ENCODE measurements around the gene MDP1. TPM values are rescaled to one million over a fixed set of nuclear protein-coding genes. Genes with fewer than 3 reads are reported as not detected.
A peak's percentile ranks its signal among the peaks of the same experiment; 100 is the strongest.

Gene MDP1
- total RNA-seq, 2 donors from 2014 or later, result 2.0 to 18.9 TPM

DNA sequence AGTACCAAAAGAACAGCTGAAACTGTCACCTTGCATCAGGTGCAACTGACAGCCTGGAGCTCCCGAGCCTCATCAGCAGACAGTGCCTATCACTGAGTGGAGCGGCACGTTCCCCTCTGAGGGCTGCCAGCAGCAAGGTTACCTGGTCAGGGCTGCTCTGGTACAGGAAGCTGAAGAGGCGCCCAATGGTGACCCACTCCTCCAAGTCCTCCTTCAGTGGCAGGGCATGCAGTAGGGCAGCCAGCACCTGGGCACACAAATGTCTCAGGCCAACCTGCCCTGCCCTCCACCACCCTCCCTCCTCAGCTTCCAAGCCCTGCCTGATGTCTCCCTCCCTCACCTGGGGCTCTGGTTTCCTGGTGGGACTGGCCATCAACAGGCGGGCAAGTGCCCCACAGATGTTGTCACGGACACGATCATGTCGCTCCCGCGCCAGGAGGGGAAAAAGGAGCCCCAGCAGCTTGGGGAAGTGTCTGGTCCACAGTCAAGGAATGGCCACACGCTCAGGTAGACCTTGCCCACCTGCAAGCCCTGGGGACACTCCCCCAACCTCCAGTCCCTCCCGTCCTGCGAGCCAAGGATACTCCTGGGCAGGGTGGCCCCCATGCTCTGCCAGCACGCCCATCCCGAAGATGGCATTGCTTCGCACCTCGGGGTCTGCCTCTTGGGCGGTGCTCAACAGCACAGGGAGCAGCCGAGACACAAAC lies 34.3 kb downstream of the MDP1 start:
- H3K27ac ChIP-seq, result no peak overlapping the region
- no peak for TF ChIP-seq POLR2A (IDR thresholded peaks at IDR 0.05)
- TF ChIP-seq, protein P1, sequence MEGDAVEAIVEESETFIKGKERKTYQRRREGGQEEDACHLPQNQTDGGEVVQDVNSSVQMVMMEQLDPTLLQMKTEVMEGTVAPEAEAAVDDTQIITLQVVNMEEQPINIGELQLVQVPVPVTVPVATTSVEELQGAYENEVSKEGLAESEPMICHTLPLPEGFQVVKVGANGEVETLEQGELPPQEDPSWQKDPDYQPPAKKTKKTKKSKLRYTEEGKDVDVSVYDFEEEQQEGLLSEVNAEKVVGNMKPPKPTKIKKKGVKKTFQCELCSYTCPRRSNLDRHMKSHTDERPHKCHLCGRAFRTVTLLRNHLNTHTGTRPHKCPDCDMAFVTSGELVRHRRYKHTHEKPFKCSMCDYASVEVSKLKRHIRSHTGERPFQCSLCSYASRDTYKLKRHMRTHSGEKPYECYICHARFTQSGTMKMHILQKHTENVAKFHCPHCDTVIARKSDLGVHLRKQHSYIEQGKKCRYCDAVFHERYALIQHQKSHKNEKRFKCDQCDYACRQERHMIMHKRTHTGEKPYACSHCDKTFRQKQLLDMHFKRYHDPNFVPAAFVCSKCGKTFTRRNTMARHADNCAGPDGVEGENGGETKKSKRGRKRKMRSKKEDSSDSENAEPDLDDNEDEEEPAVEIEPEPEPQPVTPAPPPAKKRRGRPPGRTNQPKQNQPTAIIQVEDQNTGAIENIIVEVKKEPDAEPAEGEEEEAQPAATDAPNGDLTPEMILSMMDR (IDR thresholded peaks at IDR 0.05), result no peak
- ATAC-seq (no peak), DNase-seq (no peak)
- peaks cover 14 to 36% of the 10 kb centered on the region in 2 donors for H3K36me3 ChIP-seq (replicated peaks in 1 of 2; ENCODE audit: insufficient read depth in 1 of 2, low read depth in 2 of 2)
- intact Hi-C loops (cut with DNase I), result no loop called here
- WGBS, 2 donors, result 76 to 88% methylated on average over 8 to 19 of the region's 19 CpGs
- no peaks in the 10 kb centered on the region for H3K4me1 ChIP-seq
- H3K9me3 ChIP-seq, result no peaks in the 10 kb centered on the region
- no peak overlapping the region for H3K4me3 ChIP-seq
- no peaks in the 10 kb centered on the region for H3K27me3 ChIP-seq

DNA sequence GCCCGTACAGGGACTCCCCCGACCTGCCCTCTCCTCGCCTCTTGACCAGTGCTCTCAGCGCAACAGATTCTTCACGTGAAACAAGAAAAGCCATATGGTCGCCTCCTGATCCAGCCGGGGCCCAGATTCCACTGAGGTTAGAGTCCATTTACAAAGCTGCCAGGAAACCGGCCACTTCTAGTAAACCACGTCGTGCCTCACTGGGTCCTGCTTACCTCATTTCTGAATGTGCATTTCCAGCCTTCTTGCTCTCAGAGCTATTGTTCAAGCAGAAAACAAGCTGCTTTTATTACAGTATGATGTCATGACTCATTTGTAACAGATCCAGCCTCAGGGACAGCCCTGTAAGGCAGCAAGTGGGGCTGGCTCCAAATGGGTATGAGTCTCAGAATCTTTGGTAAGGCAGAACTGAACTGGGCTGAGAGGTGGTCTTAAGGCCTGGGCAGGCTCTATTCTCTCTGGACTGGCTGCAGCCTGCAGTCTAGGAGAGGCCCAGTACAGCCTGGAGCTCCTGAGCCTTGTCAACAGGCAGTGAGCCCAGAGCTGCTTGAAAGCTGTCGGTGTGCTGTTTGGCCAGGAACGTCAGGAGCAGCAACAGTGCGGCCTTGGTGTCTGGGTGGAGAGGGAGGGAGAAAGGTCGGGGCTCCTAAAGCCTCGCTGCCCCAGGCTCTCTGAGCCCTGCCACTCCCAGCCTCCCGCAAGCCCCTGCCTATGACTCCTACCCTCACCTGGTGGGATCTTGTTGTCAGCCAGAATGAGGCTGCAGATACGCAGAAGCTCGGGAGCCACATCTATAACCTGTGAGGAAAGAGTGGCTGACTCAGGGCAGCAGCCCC lies 35.7 kb downstream of the MDP1 start:
- Histone ChIP-seq H3K27ac (peak overlapping the region in 1 of 4 donors; percentile 40), H3K27me3 (no peaks in the 10 kb centered on the region), H3K9me3 (no peaks in the 10 kb centered on the region), H3K36me3 (replicated peaks in 1 of 2; ENCODE audit: insufficient read depth in 1 of 2, low read depth in 2 of 2) (peaks cover 14 to 36% of the 10 kb centered on the region in 2 donors), H3K4me3 (no peak overlapping the region), H3K4me1 (no peaks in the 10 kb centered on the region)
- intact Hi-C loops (cut with DNase I), result no loop called here
- 76 to 81% methylated on average over 10 to 18 of the region's 18 CpGs for WGBS, 2 donors
- no peak for TF ChIP-seq POLR2A (IDR thresholded peaks at IDR 0.05)
- TF ChIP-seq, protein P1 (IDR thresholded peaks at IDR 0.05), result no peak
- DNase-seq (peak in 1 of 4 donors; percentile 48), ATAC-seq (peak; percentile 36)

DNA sequence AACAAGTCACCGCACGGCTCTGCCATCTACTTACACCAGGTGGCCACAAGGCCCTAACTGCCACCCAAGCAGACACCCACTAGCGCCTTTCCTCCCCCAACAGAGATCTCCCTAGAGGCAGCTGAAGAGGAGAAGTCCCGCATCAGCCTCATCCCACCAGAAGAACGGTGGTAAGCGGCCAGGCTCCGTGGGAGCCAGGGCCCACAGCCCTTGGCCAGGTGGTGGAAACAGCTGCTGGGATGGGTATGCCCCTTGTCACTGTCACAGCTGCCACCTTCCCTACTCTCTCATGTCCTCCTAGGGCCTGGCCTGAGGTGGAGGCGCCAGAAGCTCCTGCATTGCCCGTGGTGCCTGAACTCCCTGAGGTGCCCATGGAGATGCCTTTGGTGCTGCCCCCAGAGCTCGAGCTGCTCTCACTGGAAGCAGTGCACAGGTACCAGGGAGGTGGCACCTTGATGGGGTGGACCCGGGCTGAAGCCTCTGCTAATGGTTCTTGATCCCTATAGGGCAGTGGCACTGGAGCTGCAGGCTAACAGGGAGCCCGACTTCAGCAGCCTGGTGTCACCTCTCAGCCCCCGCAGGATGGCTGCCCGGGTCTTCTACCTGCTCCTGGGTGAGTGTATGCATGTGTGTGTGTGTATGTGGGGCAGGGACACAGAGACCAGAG lies 36.4 kb downstream of the MDP1 start:
- H3K4me3 ChIP-seq, result no peak overlapping the region
- no peaks in the 10 kb centered on the region for H3K9me3 ChIP-seq
- TF ChIP-seq, protein P1 (IDR thresholded peaks at IDR 0.05), result no peak
- no peak for TF ChIP-seq POLR2A (IDR thresholded peaks at IDR 0.05)
- H3K27ac ChIP-seq, result peak overlapping the region in 1 of 4 donors; percentile 40
- H3K36me3 ChIP-seq (replicated peaks in 1 of 2; ENCODE audit: insufficient read depth in 1 of 2, low read depth in 2 of 2), result peaks cover 14 to 33% of the 10 kb centered on the region in 2 donors
- intact Hi-C loops (cut with DNase I), result no loop called here
- no peaks in the 10 kb centered on the region for H3K4me1 ChIP-seq
- no peak for ATAC-seq
- no peaks in the 10 kb centered on the region for H3K27me3 ChIP-seq
- 84 to 96% methylated on average over 12 to 14 of the region's 14 CpGs for WGBS, 2 donors
- DNase-seq, result no peak

DNA sequence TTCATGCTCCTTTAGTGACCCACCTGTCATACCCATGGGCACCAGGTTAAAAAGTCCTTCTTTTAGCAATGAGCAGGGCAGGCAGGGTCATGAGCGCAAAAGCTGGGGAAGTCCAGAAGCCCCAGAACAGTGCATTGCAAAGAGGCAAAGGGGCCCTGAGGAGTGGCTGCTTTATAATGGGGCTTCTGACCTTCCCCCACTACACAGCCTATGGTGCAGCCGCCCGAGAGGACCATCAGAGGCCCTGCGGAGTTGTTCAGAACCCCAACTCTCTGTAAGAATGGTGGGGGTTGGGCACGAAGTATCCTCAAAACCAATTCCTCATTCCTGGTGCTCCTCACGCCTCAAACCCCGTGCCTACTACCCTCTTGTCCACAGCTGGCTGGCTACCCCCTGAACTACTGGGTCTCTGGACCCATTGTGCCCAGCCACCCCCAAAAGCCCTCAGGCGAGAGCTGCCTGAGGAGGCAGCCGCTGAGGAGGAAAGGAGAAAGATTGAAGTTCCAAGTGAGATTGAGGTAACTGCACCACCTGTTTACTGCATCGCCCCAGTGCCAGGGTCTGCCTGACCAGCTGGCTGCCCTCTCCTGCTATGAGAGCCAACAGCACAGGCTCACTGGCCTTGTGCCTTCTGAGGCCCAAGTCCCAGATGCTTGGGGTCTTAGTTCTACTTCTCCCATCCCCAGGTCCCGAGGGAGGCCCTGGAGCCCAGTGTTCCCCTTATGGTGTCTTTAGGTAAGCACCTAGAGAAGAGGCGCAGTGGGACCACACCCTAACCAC lies 37.3 kb downstream of the MDP1 start:
- Histone ChIP-seq H3K4me3 (no peak overlapping the region), H3K27ac (no peak overlapping the region), H3K4me1 (no peaks in the 10 kb centered on the region), H3K27me3 (no peaks in the 10 kb centered on the region), H3K9me3 (no peaks in the 10 kb centered on the region), H3K36me3 (replicated peaks in 1 of 2; ENCODE audit: insufficient read depth in 1 of 2, low read depth in 2 of 2) (peaks cover 14 to 26% of the 10 kb centered on the region in 2 donors)
- intact Hi-C loops (cut with DNase I), result no loop called here
- ATAC-seq (no peak), DNase-seq (no peak)
- 86 to 88% methylated on average over 12 of the region's 12 CpGs for WGBS, 2 donors
- no peak for TF ChIP-seq POLR2A (IDR thresholded peaks at IDR 0.05)
- TF ChIP-seq, protein P1 (IDR thresholded peaks at IDR 0.05), result no peak

Data from body of pancreas (tissue), 4 donors.